HEK293T (cell line): Measurements from ENCODE around the gene DIPK1A.

Experiments used
- BHLHE40 ChIP-seq: fragments of 450-650 bp; IDR thresholded peaks from 2 replicates; pipeline ENCODE4 v1.6.1; 2016; ENCODE audit warnings: mild to moderate bottlenecking, moderate library complexity, borderline replicate concordance
- FOXM1 ChIP-seq: fragments of 450-650 bp; IDR thresholded peaks from 2 replicates; pipeline ENCODE4 v1.6.1; 2017; ENCODE audit warnings: mild to moderate bottlenecking, borderline replicate concordance

DNA sequence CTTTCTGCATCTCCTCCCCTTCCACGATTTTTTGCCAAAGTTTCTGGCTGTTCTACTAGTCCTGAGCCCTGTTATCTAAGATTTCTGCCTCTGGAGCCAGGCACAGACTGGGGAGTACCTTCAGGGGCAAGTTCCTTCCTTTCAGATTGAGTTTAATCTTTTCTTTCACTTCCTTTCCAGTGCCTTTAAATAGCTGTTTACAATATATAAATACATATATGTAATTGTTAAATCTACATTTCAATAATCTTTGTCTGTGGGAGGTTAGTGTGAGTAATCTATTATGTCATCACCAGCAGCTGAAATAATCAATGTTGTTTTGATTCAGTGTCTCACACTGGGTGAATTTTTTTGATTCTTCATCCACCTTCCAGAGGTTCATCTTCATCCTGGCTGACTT, 31.8 kb downstream of the DIPK1A start:
- TF ChIP-seq BHLHE40 (no peak), FOXM1 (no peak)
